Activated CD4-positive, alpha-beta T cell treated with anti-CD3 and anti-CD28 coated beads, Interleukin-2, Interleukin-4, amounts not matched to agents 100 ng/mL and 50 ng/mL, durations not matched to agents 16 hours and 8 hours (primary cell): ENCODE results near the gene RENBP.
A peak's percentile ranks its signal among the peaks of the same experiment; 100 is the strongest.

Experiments used
- DNase-seq: peaks from one replicate; pipeline ENCODE4 v3.0.0-alpha.2; 2020; ENCODE audit warnings: low spot score

Gene RENBP

DNA sequence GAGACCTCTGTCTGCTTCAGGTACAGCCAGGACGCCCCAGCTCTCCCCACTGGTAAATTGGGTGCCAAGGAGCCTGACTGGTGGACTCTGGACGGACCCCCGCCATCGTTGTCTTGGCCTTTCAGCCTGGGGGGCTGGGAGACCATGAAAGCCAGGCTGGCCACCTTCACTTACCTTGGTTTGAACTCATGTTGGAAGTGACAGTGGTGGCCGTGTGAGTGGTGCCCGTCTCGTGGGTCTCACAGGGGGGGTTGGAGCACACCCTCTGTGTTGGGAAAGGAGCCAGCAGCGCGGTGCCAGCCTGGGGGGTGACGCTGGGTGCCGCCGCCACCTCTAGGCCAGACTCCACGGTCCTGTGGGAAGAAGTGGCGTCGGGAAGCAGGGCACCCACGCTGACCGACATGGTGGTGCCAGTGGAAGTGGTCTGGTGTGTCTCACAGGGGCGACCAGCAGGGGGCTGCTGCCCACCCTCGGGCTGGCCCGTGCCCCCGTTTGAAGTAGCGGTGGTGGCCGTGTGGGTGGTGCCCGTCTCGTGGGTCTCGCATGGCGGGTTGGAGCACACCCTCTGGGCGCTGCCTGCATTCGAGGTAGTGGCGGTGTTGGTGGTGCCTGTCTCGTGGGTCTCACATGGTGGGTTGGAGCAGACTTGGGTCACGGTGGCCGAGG lies 9.6 kb upstream of the RENBP start:
- no peak for DNase-seq

DNA sequence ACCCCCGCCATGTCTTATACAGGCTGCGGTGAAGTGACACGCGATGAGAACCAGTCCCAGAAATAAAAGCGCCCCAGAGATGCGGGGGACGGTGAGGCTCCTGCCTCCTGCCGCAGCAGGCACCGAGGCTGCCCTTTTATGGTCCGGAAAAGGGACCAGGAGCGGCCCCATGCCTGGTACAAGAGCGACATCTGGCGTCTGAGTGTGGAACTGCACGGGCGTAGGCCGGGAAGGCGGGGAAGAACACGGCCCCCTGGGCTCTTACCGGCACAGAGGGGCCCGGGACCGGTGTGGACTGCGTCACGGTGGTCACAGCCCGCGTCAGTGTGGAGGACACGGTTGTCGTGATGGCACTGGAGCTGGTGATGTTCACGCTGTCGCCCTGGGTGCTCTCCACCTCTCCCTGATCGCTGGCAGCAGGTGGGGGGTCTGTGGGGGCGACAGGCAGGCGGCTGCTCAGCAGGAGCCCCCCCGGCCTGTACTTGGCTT lies 8.9 kb upstream of the RENBP start:
- DNase-seq = peak; percentile 80

DNA sequence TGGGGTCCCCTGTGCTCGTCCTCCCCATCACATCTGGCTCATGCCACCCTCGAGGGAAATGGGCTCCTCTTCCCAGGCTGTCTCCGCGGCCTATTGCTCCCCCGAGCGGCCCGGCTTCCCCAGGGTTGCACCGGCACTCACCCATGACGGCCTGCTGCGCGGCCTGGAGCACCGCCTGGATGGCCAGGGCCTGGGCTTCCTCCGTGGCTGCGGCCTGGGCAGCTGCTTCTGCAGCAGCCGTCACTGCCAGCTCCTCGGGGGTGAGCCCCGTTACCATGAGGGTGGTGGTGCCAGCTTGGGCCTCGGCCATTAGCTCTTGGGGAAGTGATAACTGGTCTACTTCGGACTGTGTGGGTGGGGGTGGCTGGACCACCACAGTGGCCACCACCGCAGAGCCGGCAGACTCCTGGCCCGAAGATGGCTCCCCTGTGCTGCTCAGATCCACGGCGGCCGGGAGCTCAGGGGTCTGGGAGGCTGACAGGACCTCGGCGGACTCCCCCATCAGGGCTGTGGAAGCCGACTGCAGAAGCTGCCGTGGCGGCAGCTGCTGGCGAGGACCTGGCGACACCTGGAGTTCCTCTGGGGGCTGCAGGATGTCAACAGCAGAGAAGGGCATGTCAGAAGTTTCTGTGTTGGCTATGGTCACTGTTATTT lies 8.1 kb upstream of the RENBP start:
- no peak for DNase-seq

DNA sequence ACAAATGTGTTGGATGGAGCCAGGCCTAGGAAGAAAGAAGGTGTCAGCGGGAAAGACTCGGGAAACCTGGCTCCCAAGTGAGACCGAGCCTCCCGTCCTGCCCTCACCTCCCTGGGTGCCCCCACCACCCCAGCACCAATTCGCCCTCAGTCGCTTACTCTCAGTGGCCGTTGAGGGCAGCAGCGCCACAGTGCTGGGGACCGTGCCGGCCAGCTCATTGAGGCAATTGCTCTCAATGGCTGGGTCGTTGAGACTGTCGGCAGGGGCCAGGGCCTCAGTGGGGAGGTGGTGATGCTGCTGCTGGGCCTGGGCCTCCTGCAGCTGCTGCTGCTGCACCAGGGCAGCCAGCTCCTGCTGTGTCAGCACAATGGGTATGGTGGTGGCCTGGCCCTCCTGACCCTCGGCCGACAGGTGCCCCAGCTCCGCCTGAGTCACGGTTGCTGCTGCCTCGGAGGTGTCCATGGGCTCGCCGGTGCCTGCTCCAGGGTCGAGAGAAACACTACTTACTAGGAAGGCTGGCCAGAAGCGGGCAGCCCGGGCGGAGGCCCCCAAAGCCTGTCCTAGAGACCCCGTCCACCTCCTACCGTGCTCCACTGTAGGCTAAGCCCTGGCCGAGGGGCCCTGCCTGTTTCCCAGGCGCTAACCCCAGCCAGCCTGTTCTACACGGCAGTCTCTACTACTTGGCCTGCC lies 7.4 kb upstream of the RENBP start:
- no peak for DNase-seq

DNA sequence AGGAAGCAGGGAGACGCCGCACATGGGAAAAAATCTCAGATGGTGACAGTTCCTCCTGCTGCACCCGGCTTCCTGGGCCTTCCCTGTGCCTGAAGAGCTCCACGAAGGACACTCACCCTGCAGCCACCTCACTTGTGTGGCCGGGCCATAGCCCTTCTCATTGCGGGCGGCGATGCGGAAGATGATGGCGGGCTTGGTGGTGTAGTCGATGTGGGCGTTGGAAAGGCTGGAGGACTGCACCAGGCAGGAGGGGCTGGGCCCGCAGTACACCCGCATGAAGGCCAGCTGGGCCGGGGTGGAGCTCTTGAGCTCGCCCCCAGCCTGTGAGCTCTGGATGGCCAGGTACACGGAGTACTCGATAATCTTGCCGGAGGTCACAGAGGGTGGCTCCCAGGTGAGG lies 5.7 kb upstream of the RENBP start:
- no peak for DNase-seq

DNA sequence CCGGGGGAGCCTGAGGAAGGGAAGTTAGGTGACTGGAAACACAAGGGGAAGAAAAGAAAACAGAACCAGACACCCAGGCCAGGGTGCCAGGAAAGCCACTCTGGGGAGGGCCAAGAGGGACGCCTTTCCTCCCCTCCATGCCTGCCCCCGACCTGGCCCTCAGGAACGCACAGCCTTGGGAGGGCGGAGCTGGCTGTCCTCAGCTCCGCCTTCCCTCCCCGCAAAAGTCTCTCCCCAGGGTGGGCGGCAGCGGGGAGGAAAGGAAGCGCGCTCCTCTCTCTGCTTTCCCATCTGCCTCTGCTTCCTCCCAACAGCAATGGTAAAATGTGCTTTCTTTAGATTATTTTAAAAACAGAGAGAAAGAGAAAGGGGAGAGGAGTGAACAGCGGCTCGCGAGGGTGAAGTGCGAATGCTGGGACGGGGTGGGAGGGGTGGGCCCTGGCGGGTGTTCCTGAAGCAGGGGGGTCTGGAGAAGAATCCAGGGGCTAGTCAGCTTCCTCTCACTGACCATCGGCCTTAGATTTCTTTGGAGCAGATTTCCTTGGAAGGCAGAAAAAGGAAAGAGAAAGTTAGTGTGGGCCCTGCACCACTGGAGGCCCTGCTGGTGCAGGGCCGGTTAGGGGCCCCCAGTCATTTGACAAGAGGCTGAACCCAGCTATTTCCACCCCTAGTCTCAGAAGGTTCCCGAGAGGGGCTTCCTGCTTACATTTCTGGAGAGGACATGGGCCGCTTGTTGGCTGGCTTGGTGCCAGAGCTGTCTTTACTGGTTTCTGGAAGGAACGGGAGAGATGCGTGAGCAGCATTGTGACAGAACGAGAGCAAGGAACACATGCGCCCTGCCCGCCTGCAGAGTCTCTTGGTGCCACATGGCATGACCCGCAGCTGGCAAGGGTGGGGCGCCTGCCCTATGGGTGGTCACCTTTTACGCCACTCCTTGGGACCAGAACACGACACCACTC lies 4.7 kb upstream of the RENBP start:
- DNase-seq = no peak

DNA sequence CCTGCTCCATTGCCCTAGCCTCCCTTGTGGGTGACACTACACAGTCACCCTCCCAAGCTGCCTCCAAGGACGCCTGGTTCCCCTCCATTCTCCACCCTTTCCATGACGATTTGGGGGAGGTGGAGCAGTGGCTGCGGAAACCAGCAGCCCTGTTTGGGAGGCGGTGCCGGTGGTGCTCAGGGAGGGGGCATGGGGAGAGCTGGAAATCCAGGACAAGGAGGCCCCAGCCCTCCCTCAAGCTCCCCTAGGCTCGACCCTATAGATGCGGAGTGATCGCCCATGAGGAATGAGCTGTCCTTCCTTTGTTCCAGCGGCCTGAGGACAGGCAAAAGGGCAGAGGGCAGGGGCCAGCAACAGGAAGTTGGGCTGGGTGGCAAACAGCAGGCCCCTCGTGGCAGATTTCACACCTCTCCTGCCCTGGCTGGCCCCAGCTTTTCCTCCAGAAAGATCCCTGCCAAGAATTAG lies 3.6 kb upstream of the RENBP start:
- DNase-seq = no peak

DNA sequence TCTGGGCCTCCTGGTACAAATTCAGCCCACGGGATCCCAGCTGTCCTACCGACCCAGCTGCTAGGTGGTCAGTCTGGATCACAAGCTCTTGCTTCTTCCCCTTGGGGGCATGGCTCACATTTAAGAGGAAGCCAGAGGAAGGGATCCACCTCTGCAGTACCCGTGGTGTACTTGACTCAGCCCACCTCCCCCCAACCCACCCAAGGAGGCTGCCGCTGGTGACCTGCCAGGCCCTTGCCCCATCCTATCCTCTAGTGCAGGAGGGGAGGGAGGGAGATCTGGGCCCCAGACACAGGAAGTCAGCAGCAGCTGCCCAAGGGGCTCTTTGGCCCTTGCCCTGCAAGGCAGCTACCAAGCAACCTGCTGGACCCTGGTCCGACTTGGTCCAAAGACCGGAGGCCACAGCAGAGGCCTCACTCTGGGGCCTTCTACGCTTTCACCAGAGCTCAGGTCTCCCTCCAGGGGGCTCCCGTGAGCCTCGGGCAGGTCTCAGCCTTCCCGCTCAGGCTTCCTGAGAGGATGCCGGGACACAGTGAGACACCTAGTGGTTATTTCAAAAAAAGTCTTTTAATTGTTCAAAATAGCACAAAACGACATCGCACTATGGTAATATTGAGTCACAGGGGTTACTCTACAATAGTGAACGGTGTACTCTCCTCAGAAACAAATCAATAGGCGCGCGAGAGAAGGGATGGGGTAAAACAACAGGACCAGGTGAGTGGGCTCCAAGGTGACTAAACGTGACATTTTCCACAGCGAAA lies 2.7 kb upstream of the RENBP start:
- DNase-seq = peak; percentile 92

DNA sequence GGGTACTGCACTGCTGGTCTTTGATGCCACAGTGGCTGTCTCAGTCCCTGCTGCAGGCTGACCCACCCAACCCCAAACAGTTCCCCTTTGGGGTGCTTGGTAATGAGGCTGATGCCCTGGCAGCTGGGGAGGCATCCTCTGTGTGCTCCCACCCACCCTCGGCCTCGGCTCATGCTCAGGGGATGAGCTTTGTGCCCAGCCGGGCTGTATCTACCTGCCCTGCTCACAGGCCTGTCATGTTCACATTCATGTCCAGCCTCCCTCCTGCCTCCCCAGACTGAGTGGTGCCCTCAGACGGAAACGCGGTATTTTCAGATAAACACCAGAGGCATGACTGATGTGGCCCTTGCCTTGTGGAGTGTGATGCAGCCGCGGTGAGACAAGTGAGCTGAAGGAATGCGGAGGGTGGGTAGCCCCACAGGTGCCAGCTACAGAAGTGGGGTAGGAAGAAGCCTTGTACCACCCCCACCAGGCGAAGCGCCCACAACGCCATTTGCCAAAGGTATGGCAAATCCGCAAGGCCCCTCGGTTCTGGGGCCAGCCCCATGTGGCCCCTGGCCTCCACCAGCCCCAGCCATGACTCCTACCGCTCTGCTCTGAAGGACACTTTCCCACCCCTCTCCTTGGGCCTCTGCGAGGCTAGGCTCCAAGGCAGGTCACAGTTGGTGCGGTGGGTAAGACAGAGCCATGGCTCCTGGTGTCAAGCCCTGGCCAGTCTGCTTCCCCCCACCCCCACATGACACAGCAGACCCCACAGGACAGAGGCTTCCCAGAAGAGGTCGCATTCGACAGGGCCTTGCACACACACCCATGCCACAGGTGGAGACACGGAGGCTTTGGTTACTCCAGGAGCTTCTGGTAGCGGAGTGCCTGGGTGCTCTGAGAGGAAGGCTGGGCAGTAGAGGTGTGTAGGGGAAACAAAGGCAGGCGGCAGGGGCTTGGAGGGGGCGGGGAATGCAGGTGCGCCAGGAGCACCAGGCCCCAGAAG lies 1.8 kb upstream of the RENBP start:
- no peak for DNase-seq

DNA sequence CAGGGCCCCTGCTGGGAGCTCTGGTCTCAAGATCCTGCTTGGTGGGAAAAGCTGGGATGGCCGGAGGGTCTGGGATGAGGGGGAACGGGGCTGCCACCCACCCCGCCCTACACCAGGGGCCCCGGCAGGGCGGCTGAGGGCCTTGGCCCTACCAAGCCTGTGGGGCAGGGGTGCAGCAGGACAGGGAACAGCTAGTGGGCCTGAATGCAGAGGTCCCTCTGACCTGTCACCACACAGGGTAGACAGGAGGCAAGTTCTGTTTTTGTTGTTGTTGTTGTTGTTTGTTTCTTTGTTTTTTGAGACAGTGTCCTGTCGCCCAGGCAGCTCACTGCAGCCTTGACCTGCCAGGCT lies 332 bp upstream of the RENBP start:
- DNase-seq = no peak

DNA sequence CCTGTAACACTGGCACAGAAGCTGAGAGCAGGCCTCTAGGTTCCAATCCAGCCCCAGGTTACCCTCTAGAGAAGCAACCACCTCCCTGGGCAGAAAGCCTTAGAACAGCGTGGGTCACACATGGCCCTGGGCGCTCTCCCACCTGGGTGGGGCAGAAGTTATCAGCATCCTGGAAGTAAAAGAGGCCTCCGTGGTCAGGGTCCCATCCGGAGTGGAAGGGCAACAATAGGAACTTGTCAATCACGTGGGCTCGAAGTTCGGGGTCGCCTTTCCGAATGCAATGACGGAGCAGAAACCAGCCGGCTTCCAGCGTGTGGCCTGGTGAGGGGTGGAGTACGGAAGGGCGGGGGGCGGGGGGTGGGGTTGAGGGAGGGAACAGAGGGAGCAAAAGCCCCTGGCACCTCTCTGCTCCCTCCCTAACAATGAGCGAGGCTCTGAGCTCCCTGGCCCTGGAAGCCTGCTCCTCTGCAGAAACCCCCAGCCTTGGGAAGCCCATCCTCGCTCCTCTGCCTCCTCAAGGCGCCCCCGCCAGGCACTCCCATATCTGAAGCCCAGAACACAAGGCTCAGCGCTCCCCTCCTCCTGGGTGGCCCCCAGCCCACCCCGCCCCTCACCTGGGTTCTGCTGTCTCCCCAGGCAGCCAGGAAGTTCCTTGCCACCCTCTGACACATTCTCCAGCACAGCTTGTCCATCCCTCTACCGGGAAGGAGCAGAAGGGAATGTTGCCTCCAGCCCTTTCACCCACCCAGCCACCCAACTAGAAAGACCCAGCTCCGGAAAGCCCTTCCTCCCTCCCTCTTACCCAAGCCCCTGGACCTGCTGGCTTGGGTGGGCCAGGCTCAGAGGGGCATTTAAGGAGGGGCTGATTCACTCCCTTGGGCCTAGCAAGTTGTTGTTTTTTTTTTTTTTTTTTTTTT lies 2.8 kb downstream of the RENBP start:
- no peak for DNase-seq

DNA sequence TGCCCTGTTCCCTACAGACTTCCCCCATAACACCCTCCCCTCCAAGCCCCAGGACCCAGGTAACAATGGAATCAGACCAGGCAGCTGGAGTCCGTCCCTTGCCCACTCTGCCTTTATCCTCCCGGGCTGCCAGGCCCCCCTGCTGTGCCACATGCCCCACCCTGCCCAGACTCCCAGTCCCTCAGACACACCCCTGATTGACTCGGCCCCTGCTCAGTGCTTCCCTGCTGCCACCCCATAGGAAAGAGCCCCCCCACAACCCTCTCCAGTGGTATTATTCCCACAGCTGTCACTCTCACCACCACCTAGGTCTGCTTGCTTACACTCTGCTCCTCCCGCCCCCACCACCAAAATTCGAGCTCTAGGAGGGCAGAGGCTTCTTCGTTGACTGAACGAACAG lies 4.9 kb downstream of the RENBP start:
- DNase-seq = no peak

DNA sequence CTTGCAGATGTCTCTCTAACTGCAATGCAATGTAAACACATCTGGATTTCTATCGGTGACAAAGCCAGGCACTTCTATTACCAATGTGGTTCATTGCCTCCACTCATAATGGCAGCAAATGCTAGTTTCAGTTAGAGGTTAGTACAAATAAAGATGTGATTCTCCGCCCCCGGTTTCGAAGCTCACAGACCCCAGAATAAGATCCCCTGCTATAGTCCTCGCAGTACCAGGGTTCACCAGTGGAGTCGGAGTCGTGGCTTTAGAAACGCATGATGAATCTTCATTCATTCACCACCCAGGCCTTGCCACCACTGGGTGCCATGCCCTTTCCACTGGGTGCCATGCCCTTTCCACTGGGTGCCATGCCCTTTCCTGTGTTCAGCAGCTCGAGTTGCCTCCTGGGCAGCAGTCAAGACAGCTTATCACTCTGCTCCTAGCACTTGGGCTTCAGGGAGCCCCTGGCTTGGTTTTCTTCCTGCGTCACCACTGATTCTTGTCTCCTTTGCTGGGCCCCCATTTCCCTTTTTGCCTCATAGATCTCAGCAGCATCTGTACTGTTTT lies 6.1 kb downstream of the RENBP start:
- DNase-seq = no peak

DNA sequence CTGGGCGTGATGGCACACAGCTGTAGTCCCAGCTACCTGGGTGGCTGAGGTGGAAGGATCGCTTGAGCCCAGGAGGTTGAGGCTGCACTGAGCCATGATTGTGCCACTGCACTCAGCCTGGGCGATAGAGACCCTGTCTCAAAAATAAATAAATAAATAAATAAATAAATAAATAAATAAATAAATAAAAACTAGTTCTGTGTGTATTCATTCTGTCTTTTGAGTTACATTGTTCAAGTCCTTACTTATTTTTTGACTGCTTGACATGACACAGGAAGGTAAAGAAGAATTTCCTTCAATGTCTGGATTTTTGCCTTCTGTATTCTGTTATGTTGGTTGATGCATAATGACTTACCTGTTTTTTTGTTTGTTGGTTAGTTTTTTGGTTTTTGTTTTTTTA lies 7.4 kb downstream of the RENBP start:
- DNase-seq = no peak

DNA sequence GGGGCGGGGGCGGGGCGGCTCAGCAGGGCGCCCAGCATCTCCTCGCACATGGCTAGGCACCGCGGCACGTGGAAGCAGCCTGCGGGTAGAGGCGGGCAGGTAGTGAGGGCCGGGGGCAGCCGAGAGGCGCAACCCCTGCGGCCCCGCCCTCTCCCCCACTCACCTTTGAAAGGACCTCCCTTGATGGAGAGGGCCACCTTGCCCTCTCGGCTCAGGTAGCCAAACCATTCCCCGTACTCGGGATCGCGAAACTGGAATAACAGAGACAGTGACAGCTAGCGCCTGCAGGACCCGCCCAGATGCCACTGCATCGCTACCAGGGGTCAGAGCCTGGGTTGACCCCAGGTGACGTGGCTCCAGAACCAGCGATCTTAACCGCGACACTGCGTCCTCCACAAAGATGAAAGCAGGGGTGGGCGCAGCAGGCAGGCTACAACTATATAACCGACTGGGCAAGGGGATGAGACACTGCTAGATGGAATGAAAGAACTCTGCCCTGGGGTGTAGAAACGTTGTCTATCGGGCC lies 9.1 kb downstream of the RENBP start:
- no peak for DNase-seq

DNA sequence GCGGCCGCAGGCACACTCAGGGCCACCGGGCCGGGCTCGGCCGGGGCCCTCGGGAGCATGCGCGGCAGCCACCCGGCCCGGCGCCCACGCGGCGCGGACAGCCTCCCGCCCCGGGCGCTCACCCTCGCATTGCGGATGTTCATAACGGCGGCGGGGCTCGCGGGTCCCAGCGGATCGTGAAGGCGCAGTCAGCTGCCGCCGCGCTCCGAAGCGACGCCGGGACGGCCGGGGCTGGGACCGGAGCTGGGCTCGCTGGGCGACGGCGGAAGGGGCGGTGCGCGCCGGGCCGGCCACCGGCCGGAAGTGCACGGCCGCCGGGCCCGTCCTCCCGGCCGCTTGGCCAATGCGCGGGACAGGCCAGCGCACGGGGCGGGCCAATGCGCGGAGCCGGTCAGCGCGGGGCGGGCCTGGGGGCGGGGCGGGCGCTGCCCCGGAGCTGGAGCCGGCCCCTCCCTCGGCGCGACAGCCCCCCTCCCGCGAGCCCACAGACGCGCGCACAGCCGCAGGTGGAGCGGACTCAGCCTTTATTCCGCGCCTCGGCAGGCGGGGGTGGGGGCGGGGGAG lies 9.6 kb downstream of the RENBP start, which contains the start of gene NAA10:
NAA10 (minus strand) TSS at position 276 of the 564 bp plus-strand sequence; CDS start at position 143, 133 bp downstream.
- peak; percentile 69 for DNase-seq

DNA sequence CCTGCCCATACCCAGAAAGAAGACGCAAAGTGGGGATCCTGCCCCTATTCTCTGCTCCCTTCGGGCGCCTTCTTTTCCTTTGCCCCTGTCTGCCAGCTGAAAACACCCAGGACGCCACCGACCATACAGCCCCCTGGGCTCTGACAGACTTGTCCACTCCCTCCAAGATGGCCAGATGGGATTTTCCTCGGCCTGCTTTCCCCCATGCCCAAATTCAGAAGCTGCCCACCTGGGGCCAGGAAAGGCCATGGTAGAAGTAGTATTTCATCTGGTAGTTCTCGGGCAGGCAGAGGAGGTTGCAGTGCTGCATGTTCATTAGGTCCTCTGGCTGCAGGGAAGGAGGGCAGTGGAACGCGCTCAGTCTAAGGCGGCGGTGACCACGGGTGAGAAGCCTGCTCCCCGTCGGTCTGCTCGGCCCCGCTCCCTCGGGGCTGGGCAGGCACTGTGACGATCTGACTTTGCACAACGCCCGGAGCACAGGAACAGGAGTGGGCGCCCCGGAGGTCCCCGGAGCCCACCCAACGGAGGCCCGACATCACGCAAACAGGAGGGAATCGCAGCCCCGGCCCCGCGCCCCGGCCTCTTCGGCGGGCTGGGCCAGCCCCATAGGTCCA lies 10.2 kb downstream of the RENBP start:
- no peak for DNase-seq

DNA sequence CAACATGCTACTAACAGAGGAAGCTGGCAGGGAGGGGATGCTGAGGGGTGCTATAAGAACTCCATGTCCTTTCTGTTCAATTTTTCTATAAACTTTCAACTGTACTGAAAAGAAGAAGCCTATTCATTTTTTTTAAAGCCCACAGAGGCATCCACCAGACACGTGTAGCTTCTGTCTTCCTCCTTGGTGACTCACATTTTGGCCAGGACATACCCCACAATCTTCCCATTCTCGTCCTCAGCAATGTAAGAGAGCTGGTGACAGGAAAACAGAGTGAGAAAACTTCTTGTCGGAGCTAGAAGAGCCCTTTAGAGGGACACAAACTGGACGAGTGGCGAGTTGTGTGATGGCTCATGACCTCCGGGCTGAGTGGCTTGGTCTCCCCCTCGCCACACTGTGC lies 10.7 kb downstream of the RENBP start:
- DNase-seq = no peak
